ENCODE data around the gene CORO1A.

The CORO1A gene

GRCh38 chr16:30144017-30144416 lies 39.4 kb upstream of the CORO1A start:
- no peak overlapping the region for H2BK15ac ChIP-seq (ENCODE audit: low read depth, poor library complexity, severe bottlenecking)
- H3K14ac ChIP-seq (ENCODE audit: low read length in 2 of 2) = no peak overlapping the region
- no peak overlapping the region for H4K91ac ChIP-seq (ENCODE audit: low read length)
- H3K4me3 ChIP-seq (ENCODE audit: insufficient read depth in 1 of 2, low read depth in 1 of 2, low read length in 2 of 2) = no peak overlapping the region
- no peak overlapping the region for H3K18ac ChIP-seq (ENCODE audit: low read depth in 1 of 2, low read length in 2 of 2)
- no peak overlapping the region for H2AK5ac ChIP-seq (ENCODE audit: low read length, severe bottlenecking)
- no peak overlapping the region for H2BK12ac ChIP-seq (ENCODE audit: low read length in 2 of 2)
- H3K4me2 ChIP-seq (ENCODE audit: low read length, poor library complexity, severe bottlenecking) = no peak overlapping the region
- H2BK120ac ChIP-seq (ENCODE audit: low read depth, low read length) = no peak overlapping the region
- no peak overlapping the region for H2BK5ac ChIP-seq (ENCODE audit: low read depth, low read length, poor library complexity, severe bottlenecking)
- peaks cover 0 to 6% of the 10 kb centered on the region in 2 experiments for H3K27me3 ChIP-seq (ENCODE audit: control insufficient read depth in 1 of 2, insufficient read depth in 1 of 2, low read length in 2 of 2)
- DNase-seq = no peak
- no peak overlapping the region for H2AFZ ChIP-seq (ENCODE audit: low read depth, low read length)
- peaks cover 1% of the 10 kb centered on the region for H3K9me3 ChIP-seq (ENCODE audit: control insufficient read depth, low read length)
- no peak overlapping the region for H3K4ac ChIP-seq (ENCODE audit: low read depth in 1 of 2, low read length in 2 of 2)
- H4K8ac ChIP-seq (ENCODE audit: low read length) = no peak overlapping the region
- no peaks in the 10 kb centered on the region for H3K79me1 ChIP-seq (replicated peaks; ENCODE audit: low read length, poor library complexity, severe bottlenecking)
- H3K36me3 ChIP-seq (ENCODE audit: control insufficient read depth in 1 of 2, insufficient read depth in 2 of 2, low read depth in 1 of 2, low read length in 2 of 2) = no peaks in the 10 kb centered on the region
- H3K4me1 ChIP-seq (ENCODE audit: control insufficient read depth, insufficient read depth, low read depth, low read length) = no peaks in the 10 kb centered on the region
- H3K23ac ChIP-seq (ENCODE audit: low read length in 2 of 2) = no peak overlapping the region
- no peak overlapping the region for H3K9ac ChIP-seq (ENCODE audit: low read length)
- H3K27ac ChIP-seq (ENCODE audit: low read length, poor library complexity, severe bottlenecking) = no peak overlapping the region

- Histone ChIP-seq H3K4me1 (ENCODE audit: control insufficient read depth, insufficient read depth, low read depth, low read length) (no peaks in the 10 kb centered on the region), H3K4me2 (ENCODE audit: low read length, poor library complexity, severe bottlenecking) (no peak overlapping the region), H2BK120ac (ENCODE audit: low read depth, low read length) (no peak overlapping the region), H3K27me3 (ENCODE audit: control insufficient read depth in 1 of 2, insufficient read depth in 1 of 2, low read length in 2 of 2) (peaks cover 0 to 6% of the 10 kb centered on the region in 2 experiments), H3K23ac (ENCODE audit: low read length in 2 of 2) (no peak overlapping the region), H3K9ac (ENCODE audit: low read length) (no peak overlapping the region), H2BK15ac (ENCODE audit: low read depth, poor library complexity, severe bottlenecking) (no peak overlapping the region), H3K27ac (ENCODE audit: low read length, poor library complexity, severe bottlenecking) (no peak overlapping the region), H3K36me3 (ENCODE audit: control insufficient read depth in 1 of 2, insufficient read depth in 2 of 2, low read depth in 1 of 2, low read length in 2 of 2) (no peaks in the 10 kb centered on the region), H3K9me3 (ENCODE audit: control insufficient read depth, low read length) (peaks cover 10% of the 10 kb centered on the region), H3K14ac (ENCODE audit: low read length in 2 of 2) (no peak overlapping the region), H2BK12ac (ENCODE audit: low read length in 2 of 2) (no peak overlapping the region), H3K18ac (ENCODE audit: low read depth in 1 of 2, low read length in 2 of 2) (no peak overlapping the region), H4K8ac (ENCODE audit: low read length) (no peak overlapping the region), H2BK5ac (ENCODE audit: low read depth, low read length, poor library complexity, severe bottlenecking) (no peak overlapping the region), H4K91ac (ENCODE audit: low read length) (no peak overlapping the region), H3K4ac (ENCODE audit: low read depth in 1 of 2, low read length in 2 of 2) (no peak overlapping the region), H3K4me3 (ENCODE audit: insufficient read depth in 1 of 2, low read depth in 1 of 2, low read length in 2 of 2) (no peak overlapping the region), H2AFZ (ENCODE audit: low read depth, low read length) (no peak overlapping the region), H2AK5ac (ENCODE audit: low read length, severe bottlenecking) (no peak overlapping the region), H3K79me1 (replicated peaks; ENCODE audit: low read length, poor library complexity, severe bottlenecking) (no peaks in the 10 kb centered on the region)
- no peak for DNase-seq
- no CpG with 5 or more reads among the region's 1 CpG for WGBS
Measured at GRCh38 chr16:30144917-30145316, 38.5 kb upstream of the CORO1A start.

- H2AK5ac ChIP-seq (ENCODE audit: low read length, severe bottlenecking) = no peak overlapping the region
- H3K27ac ChIP-seq (ENCODE audit: low read length, poor library complexity, severe bottlenecking) = no peak overlapping the region
- H3K36me3 ChIP-seq (ENCODE audit: control insufficient read depth in 1 of 2, insufficient read depth in 2 of 2, low read depth in 1 of 2, low read length in 2 of 2) = no peaks in the 10 kb centered on the region
- H3K4me1 ChIP-seq (ENCODE audit: control insufficient read depth, insufficient read depth, low read depth, low read length) = no peaks in the 10 kb centered on the region
- no peak overlapping the region for H3K4me3 ChIP-seq (ENCODE audit: insufficient read depth in 1 of 2, low read depth in 1 of 2, low read length in 2 of 2)
- H3K14ac ChIP-seq (ENCODE audit: low read length in 2 of 2) = no peak overlapping the region
- no peak overlapping the region for H2AFZ ChIP-seq (ENCODE audit: low read depth, low read length)
- no peak overlapping the region for H2BK15ac ChIP-seq (ENCODE audit: low read depth, poor library complexity, severe bottlenecking)
- WGBS = 78% methylated on average over 1 of the region's 1 CpG
- DNase-seq = no peak
- no peak overlapping the region for H4K8ac ChIP-seq (ENCODE audit: low read length)
- H2BK12ac ChIP-seq (ENCODE audit: low read length in 2 of 2) = no peak overlapping the region
- H3K27me3 ChIP-seq (ENCODE audit: control insufficient read depth in 1 of 2, insufficient read depth in 1 of 2, low read length in 2 of 2) = peaks cover 0 to 6% of the 10 kb centered on the region in 2 experiments
- peaks cover 10% of the 10 kb centered on the region for H3K9me3 ChIP-seq (ENCODE audit: control insufficient read depth, low read length)
- no peak overlapping the region for H3K4me2 ChIP-seq (ENCODE audit: low read length, poor library complexity, severe bottlenecking)
- H3K9ac ChIP-seq (ENCODE audit: low read length) = no peak overlapping the region
- no peak overlapping the region for H3K23ac ChIP-seq (ENCODE audit: low read length in 2 of 2)
- no peaks in the 10 kb centered on the region for H3K79me1 ChIP-seq (replicated peaks; ENCODE audit: low read length, poor library complexity, severe bottlenecking)
- H2BK120ac ChIP-seq (ENCODE audit: low read depth, low read length) = no peak overlapping the region
- no peak overlapping the region for H3K4ac ChIP-seq (ENCODE audit: low read depth in 1 of 2, low read length in 2 of 2)
- no peak overlapping the region for H4K91ac ChIP-seq (ENCODE audit: low read length)
- no peak overlapping the region for H2BK5ac ChIP-seq (ENCODE audit: low read depth, low read length, poor library complexity, severe bottlenecking)
- no peak overlapping the region for H3K18ac ChIP-seq (ENCODE audit: low read depth in 1 of 2, low read length in 2 of 2)
Measured at GRCh38 chr16:30145657-30146056, 37.7 kb upstream of the CORO1A start.

GRCh38 chr16:30147843-30148510 lies 35.4 kb upstream of the CORO1A start:
- H2AFZ ChIP-seq (ENCODE audit: low read depth, low read length) = no peak overlapping the region
- no peaks in the 10 kb centered on the region for H3K4me1 ChIP-seq (ENCODE audit: control insufficient read depth, insufficient read depth, low read depth, low read length)

More at GRCh38 chr16:30147843-30148510, 35.4 kb upstream of the CORO1A start:
- WGBS = 83% methylated on average over 2 of the region's 3 CpGs
- H4K91ac ChIP-seq (ENCODE audit: low read length) = no peak overlapping the region
- H3K27me3 ChIP-seq (ENCODE audit: control insufficient read depth in 1 of 2, insufficient read depth in 1 of 2, low read length in 2 of 2) = peaks cover 0 to 5% of the 10 kb centered on the region in 2 experiments
- peaks cover 10% of the 10 kb centered on the region for H3K9me3 ChIP-seq (ENCODE audit: control insufficient read depth, low read length)
- H3K4me3 ChIP-seq (ENCODE audit: insufficient read depth in 1 of 2, low read depth in 1 of 2, low read length in 2 of 2) = no peak overlapping the region
- H3K4me2 ChIP-seq (ENCODE audit: low read length, poor library complexity, severe bottlenecking) = no peak overlapping the region
- no peak overlapping the region for H3K27ac ChIP-seq (ENCODE audit: low read length, poor library complexity, severe bottlenecking)
- no peak overlapping the region for H2BK5ac ChIP-seq (ENCODE audit: low read depth, low read length, poor library complexity, severe bottlenecking)
- H3K18ac ChIP-seq (ENCODE audit: low read depth in 1 of 2, low read length in 2 of 2) = no peak overlapping the region
- H3K9ac ChIP-seq (ENCODE audit: low read length) = no peak overlapping the region
- no peak overlapping the region for H2BK120ac ChIP-seq (ENCODE audit: low read depth, low read length)
- H2BK15ac ChIP-seq (ENCODE audit: low read depth, poor library complexity, severe bottlenecking) = no peak overlapping the region
- H3K36me3 ChIP-seq (ENCODE audit: control insufficient read depth in 1 of 2, insufficient read depth in 2 of 2, low read depth in 1 of 2, low read length in 2 of 2) = no peaks in the 10 kb centered on the region
- no peak overlapping the region for H3K14ac ChIP-seq (ENCODE audit: low read length in 2 of 2)
- H2BK12ac ChIP-seq (ENCODE audit: low read length in 2 of 2) = no peak overlapping the region
- H4K8ac ChIP-seq (ENCODE audit: low read length) = no peak overlapping the region
- H2AK5ac ChIP-seq (ENCODE audit: low read length, severe bottlenecking) = no peak overlapping the region
- no peak for DNase-seq
- H3K79me1 ChIP-seq (replicated peaks; ENCODE audit: low read length, poor library complexity, severe bottlenecking) = no peaks in the 10 kb centered on the region
- no peak overlapping the region for H3K4ac ChIP-seq (ENCODE audit: low read depth in 1 of 2, low read length in 2 of 2)
- no peak overlapping the region for H3K23ac ChIP-seq (ENCODE audit: low read length in 2 of 2)
